Ascending aorta (tissue), 2 donors: Measurements from ENCODE around the gene CHN2. TPM values are rescaled to one million over a fixed set of nuclear protein-coding genes. Genes with fewer than 3 reads are reported as not detected.

ENCODE experiments used
- DNase-seq, 2 donors: peaks; one replicate each; pipeline ENCODE4 v3.0.0-alpha.2; 2019; ENCODE audit warnings: low spot score in 2 of 2
- H3K27ac ChIP-seq, 2 donors: fragments of 200-600 bp; sonication (generic); one replicate each; pipeline ENCODE4 v1.5.1; 2016 to 2017; ENCODE audit warnings: mild to moderate bottlenecking in 1 of 2
- H3K27me3 ChIP-seq: fragments of 200-600 bp; sonication (generic); one replicate; pipeline ENCODE4 v1.5.1; 2017
- H3K36me3 ChIP-seq, 2 donors: fragments of 200-600 bp; sonication (generic); one replicate each; pipeline ENCODE4 v1.5.1; 2016
- H3K4me1 ChIP-seq, 2 donors: fragments of 200-600 bp; sonication (generic); one replicate each; pipeline ENCODE4 v1.5.1; 2016 to 2017; ENCODE audit warnings: mild to moderate bottlenecking in 1 of 2
- H3K4me3 ChIP-seq, 2 donors: fragments of 200-600 bp; sonication (generic); one replicate each; pipeline ENCODE4 v1.5.1; 2016 to 2017; ENCODE audit warnings: mild to moderate bottlenecking in 1 of 2
- H3K9me3 ChIP-seq, 2 donors: fragments of 200-600 bp; sonication (generic); one replicate each; pipeline ENCODE4 v1.5.1; 2016
- intact Hi-C: fragments of 100-400 bp; cut with DNase I; formaldehyde crosslinking; loops from one replicate; pipeline ENCODE4 v1.15.1; 2023
- total RNA-seq: library from RNA; depleted of rRNA; stranded (reverse); fragments of >200 nt; gene quantifications from one replicate; pipeline ENCODE4 v1.1.0, GENCODE V29; 2016
- TF ChIP-seq, protein P1 (sequence below), 3 experiments: fragments of 200-600 bp in 2 of 3; fragments of 450-650 bp in 1 of 3; sonication (generic) in 2 of 3; IDR thresholded peaks; one replicate each; pipeline ENCODE4 v1.5.1; 2016 to 2019; ENCODE audit warnings: antibody characterized with exemption in 3 of 3, mild to moderate bottlenecking in 1 of 3, moderate library complexity in 1 of 3

The CHN2 gene
- total RNA-seq, 1 donor from 2014 or later: 8.7 TPM

DNA sequence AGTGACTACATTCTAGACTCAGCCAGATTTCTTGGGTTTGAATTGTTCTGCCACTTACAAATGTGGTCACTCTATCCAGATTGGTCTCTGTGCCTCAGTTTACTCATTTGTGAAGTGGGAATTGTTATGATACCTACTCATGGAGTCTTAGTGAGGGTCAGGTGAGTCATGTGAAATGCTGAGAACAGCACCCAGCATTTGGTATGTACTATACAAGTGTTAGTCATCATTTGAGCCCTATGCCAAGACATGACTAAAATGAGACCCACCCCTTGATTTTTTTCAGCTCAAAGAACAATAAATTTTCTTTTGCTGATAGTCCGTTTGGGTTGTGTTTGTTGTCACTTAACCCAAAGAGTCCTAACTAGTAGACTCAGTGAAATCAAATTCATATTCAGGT is 92.8 kb downstream of the CHN2 start:
- Histone ChIP-seq H3K27ac (no peak overlapping the region), H3K4me1 (no peaks in the 10 kb centered on the region), H3K36me3 (no peaks in the 10 kb centered on the region), H3K27me3 (no peaks in the 10 kb centered on the region), H3K4me3 (no peak overlapping the region), H3K9me3 (no peaks in the 10 kb centered on the region)
- no peak for DNase-seq
- intact Hi-C loops: no loop called here
- TF ChIP-seq, protein P1, sequence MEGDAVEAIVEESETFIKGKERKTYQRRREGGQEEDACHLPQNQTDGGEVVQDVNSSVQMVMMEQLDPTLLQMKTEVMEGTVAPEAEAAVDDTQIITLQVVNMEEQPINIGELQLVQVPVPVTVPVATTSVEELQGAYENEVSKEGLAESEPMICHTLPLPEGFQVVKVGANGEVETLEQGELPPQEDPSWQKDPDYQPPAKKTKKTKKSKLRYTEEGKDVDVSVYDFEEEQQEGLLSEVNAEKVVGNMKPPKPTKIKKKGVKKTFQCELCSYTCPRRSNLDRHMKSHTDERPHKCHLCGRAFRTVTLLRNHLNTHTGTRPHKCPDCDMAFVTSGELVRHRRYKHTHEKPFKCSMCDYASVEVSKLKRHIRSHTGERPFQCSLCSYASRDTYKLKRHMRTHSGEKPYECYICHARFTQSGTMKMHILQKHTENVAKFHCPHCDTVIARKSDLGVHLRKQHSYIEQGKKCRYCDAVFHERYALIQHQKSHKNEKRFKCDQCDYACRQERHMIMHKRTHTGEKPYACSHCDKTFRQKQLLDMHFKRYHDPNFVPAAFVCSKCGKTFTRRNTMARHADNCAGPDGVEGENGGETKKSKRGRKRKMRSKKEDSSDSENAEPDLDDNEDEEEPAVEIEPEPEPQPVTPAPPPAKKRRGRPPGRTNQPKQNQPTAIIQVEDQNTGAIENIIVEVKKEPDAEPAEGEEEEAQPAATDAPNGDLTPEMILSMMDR (IDR thresholded peaks at IDR 0.05): no peak

DNA sequence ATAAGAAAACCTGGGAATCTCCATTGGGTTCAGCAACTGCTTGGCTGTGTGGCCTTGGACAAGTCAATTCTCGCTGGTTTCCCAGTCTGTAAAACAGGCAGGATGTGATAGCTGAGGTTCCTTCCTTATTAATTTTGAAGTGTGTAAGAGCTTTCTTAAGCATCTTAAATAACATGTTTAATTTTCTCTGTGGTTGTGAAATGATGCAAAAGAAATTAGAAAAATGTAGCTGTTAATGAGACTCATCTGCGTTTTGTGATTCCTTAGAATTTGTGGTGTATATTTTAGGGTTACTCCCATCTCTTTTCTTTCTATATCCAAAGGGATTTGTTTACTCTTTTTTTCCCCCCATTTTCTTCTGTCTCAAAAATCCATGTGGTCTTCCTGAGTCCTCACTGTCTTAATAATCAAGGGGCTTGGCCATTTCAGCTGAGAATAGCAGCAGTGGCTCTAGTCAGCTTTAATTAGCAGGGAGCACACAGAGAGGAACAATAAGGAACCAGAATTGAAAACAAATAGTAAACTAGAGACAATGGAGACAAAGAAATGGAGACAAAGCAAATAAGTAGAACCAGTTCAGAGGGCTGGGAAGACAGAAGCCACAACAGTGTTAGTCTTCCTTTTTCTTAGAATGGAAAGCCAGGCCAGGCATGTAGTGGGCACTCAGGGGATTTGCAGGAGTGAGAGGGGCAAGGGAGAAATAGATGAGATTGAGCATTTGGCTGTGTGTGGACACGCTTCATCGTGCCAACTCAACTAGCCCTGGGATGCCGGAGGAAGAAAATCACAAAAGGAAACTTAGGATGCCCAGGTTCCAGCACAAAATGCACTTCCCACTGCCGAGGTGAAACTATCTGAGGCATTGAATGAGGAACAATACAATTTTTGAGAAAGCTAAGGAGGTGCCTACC is 93.9 kb downstream of the CHN2 start:
- H3K4me3 ChIP-seq: no peak overlapping the region
- no peaks in the 10 kb centered on the region for H3K4me1 ChIP-seq
- TF ChIP-seq, protein P1 (IDR thresholded peaks at IDR 0.05): no peak
- DNase-seq: no peak
- no peaks in the 10 kb centered on the region for H3K36me3 ChIP-seq
- no peaks in the 10 kb centered on the region for H3K9me3 ChIP-seq
- no peak overlapping the region for H3K27ac ChIP-seq
- no peaks in the 10 kb centered on the region for H3K27me3 ChIP-seq
- intact Hi-C loops: no loop called here

DNA sequence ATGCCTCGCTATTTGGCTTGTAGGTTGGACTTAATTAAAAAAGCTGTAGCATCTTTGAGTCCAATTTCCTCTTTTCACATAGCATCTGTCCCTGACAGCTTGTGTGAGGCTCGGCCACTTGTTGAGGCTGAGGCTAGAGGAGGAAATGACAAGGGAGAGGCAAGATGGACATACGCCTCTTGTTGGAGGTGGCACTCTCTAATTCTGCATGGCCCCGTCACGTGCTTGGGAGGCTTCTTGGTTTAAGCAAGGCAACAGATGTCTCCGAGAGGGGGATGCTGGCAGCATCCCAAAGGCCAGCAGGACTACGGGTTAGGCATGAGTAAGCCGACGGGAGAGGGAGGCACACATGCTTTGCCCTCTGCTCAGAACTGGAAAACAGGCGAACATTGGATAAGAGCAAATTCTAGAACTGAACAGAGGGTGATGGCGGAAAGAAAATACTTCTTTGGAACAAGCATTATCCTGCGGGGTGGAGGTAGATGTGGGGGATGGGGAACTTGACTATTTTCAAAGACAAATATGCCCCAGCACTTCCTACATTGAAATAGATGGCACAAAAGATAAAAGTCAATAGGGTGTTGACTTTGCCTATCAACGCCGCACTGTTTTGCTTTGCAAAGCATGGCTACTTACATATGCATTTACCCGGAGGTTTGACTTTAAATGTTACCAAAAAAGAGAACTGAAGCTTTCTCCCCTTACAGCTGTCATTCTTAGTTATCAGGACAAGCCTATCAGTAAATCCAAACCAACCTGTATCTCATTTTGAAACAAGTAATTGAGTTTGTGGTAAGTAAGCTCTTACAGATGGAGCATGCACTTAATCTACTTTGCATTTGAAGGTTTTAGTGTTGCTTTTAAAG is 94.8 kb downstream of the CHN2 start:
- Histone ChIP-seq H3K36me3 (no peaks in the 10 kb centered on the region), H3K9me3 (no peaks in the 10 kb centered on the region), H3K27ac (no peak overlapping the region), H3K27me3 (no peaks in the 10 kb centered on the region), H3K4me3 (no peak overlapping the region), H3K4me1 (no peaks in the 10 kb centered on the region)
- intact Hi-C loops: no loop called here
- DNase-seq: peak in 1 of 2 donors; percentile 35
- TF ChIP-seq, protein P1 (IDR thresholded peaks at IDR 0.05): no peak

DNA sequence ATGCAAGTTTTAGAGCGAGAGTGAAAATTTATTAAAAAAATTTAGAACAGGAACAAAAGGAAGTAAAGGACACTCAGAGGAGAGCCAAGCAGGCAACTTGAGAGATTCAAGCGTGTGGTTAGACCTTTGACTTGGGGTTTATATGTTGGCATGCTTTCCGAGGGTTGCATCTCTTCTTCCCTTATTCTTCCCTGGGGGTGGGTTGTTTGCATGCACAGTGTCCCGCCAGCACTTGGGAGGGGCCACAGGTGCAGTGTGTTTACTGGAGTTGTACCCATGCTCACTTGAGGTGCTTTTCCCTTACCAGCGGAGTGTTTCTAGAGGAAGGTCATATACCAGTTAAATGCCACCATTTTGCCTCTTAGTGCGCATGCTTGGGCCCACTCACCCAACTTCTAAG is 96.3 kb downstream of the CHN2 start:
- intact Hi-C loops: no loop called here
- TF ChIP-seq, protein P1 (IDR thresholded peaks at IDR 0.05): no peak
- Histone ChIP-seq H3K36me3 (no peaks in the 10 kb centered on the region), H3K9me3 (no peaks in the 10 kb centered on the region), H3K27ac (no peak overlapping the region), H3K27me3 (no peaks in the 10 kb centered on the region), H3K4me3 (no peak overlapping the region), H3K4me1 (no peaks in the 10 kb centered on the region)
- no peak for DNase-seq

DNA sequence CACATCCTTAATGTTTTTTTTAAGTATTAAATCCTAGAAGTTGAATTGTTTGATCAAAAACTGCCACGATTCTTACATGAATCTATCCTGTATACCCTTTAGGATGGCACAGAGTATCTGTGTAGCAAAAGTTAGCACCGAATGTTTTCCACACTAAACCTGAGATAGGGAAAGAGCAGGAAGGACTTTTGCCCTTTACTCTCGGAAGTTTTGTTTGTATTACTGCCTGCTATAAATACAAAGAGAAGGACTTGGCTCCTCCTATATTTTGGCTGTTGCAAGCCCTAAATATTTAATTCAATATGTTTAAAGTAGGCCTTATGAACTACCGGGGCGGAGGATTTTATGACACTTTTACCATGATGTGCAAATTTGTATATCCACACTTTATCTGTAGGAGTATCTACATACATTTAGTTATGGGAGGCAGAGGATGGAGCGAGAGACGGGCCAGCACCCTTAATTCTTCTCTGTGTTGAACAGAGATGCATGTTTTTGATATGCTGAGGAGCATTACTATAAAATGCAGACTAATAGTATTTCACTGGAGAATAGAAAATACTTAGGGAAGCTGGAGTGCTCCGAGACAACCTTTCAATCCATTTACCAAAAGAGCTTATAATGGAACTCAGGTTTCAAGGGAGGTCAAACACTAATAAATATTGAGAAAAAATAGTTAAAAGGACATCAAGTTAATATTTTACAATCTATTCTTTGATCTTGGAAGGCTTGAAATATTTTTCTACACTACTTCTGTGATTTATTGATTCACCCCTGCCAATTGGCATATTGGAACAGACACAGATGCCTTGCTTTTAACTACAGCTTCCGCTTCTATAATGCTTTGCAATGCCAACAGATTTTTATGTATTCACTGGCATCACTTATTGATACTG is 97.4 kb downstream of the CHN2 start:
- no peaks in the 10 kb centered on the region for H3K9me3 ChIP-seq
- no peaks in the 10 kb centered on the region for H3K27me3 ChIP-seq
- H3K4me1 ChIP-seq: no peaks in the 10 kb centered on the region
- H3K4me3 ChIP-seq: no peak overlapping the region
- intact Hi-C loops: no loop called here
- DNase-seq: no peak
- H3K27ac ChIP-seq: no peak overlapping the region
- H3K36me3 ChIP-seq: no peaks in the 10 kb centered on the region
- TF ChIP-seq, protein P1 (IDR thresholded peaks at IDR 0.05): no peak
